H9 (cell line): ENCODE measurements around the gene TLR8. TPM values are rescaled to one million over a fixed set of nuclear protein-coding genes. Genes with fewer than 3 reads are reported as not detected.

Source experiments
- DNase-seq: peaks from one replicate; pipeline ENCODE4 v3.0.0-alpha.2; 2017
- H2AFZ ChIP-seq: one replicate; pipeline ENCODE4 v1.6.1; 2013; ENCODE audit warnings: mild to moderate bottlenecking, low read length, control low read depth, moderate library complexity
- H2AK5ac ChIP-seq: 2 replicates; pipeline ENCODE4 v1.6.1; 2013; ENCODE audit warnings: low read length, control low read depth, mixed read lengths; ENCODE audit not compliant: insufficient read length
- H2BK120ac ChIP-seq: one replicate; pipeline ENCODE4 v1.6.1; 2013; ENCODE audit warnings: low read depth, mild to moderate bottlenecking, low read length, control low read depth, inconsistent platforms; ENCODE audit not compliant: poor library complexity, severe bottlenecking
- H2BK12ac ChIP-seq: 2 replicates; pipeline ENCODE4 v1.6.1; 2013; ENCODE audit warnings: low read length, control low read depth, mixed read lengths, low read depth; ENCODE audit not compliant: insufficient read length
- H2BK15ac ChIP-seq: 2 replicates; pipeline ENCODE4 v1.6.1; 2013; ENCODE audit warnings: low read depth, low read length, control low read depth
- H2BK20ac ChIP-seq: one replicate; pipeline ENCODE4 v1.6.1; 2013; ENCODE audit warnings: low read depth, mild to moderate bottlenecking, low read length, control low read depth, inconsistent platforms; ENCODE audit not compliant: poor library complexity, severe bottlenecking
- H2BK5ac ChIP-seq: 2 replicates; pipeline ENCODE4 v1.6.1; 2013; ENCODE audit warnings: low read length, control low read depth, mixed read lengths; ENCODE audit not compliant: insufficient read length
- H3K14ac ChIP-seq: 2 replicates; pipeline ENCODE4 v1.6.1; 2013; ENCODE audit warnings: low read length, control low read depth; ENCODE audit not compliant: insufficient read depth
- H3K18ac ChIP-seq: 2 replicates; pipeline ENCODE4 v1.6.1; 2013; ENCODE audit warnings: low read depth, mild to moderate bottlenecking, mixed read lengths, low read length, control low read depth; ENCODE audit not compliant: insufficient read length
- H3K23ac ChIP-seq: 2 replicates; pipeline ENCODE4 v1.6.1; 2013; ENCODE audit warnings: low read length, control low read depth, mixed read lengths, low read depth; ENCODE audit not compliant: insufficient read length
- H3K23me2 ChIP-seq: 2 replicates; pipeline ENCODE4 v1.6.1; 2013; ENCODE audit warnings: low read depth, mild to moderate bottlenecking, mixed read lengths, low read length, control low read depth; ENCODE audit not compliant: insufficient read length, poor library complexity, severe bottlenecking
- H3K27ac ChIP-seq: 2 replicates; pipeline ENCODE4 v1.5.1; 2013; ENCODE audit warnings: low read length, control low read depth, mixed read lengths, low read depth; ENCODE audit not compliant: insufficient read length
- H3K27me3 ChIP-seq: 2 replicates; pipeline ENCODE4 v1.6.1; 2013; ENCODE audit warnings: low read length, control low read depth, inconsistent platforms; ENCODE audit not compliant: insufficient read depth
- H3K4ac ChIP-seq: 2 replicates; pipeline ENCODE4 v1.6.1; 2013; ENCODE audit warnings: low read depth, mild to moderate bottlenecking, control low read depth, inconsistent platforms, low read length, moderate library complexity
- H3K4me1 ChIP-seq: 2 replicates; pipeline ENCODE4 v1.6.1; 2013; ENCODE audit warnings: low read length, control low read depth, inconsistent platforms; ENCODE audit not compliant: insufficient read depth
- H3K4me2 ChIP-seq: 2 replicates; pipeline ENCODE4 v1.6.1; 2013; ENCODE audit warnings: low read length, control low read depth, mixed read lengths; ENCODE audit not compliant: insufficient read length, insufficient read depth
- H3K56ac ChIP-seq: 2 replicates; pipeline ENCODE4 v1.6.1; 2013; ENCODE audit warnings: low read depth, mild to moderate bottlenecking, mixed read lengths, low read length, control low read depth; ENCODE audit not compliant: insufficient read length
- H3K79me1 ChIP-seq: 2 replicates; pipeline ENCODE4 v1.6.1; 2013; ENCODE audit warnings: low read depth, mild to moderate bottlenecking, moderate library complexity, low read length, control low read depth, inconsistent platforms; ENCODE audit not compliant: insufficient read depth, poor library complexity, severe bottlenecking
- H3K79me2 ChIP-seq: 2 replicates; pipeline ENCODE4 v1.6.1; 2013; ENCODE audit warnings: low read length, control low read depth, inconsistent platforms; ENCODE audit not compliant: insufficient read depth
- H3K9ac ChIP-seq: 2 replicates; pipeline ENCODE4 v1.6.1; 2013; ENCODE audit warnings: low read length, control low read depth, mixed read lengths; ENCODE audit not compliant: insufficient read length; ENCODE audit errors: extremely low read depth
- H3K9me3 ChIP-seq: one replicate; pipeline ENCODE4 v1.6.1; 2013; ENCODE audit warnings: low read depth, low read length, inconsistent platforms; ENCODE audit not compliant: control insufficient read depth
- H3T11ph ChIP-seq: one replicate; pipeline ENCODE4 v1.6.1; 2013; ENCODE audit warnings: mild to moderate bottlenecking, low read length, control low read depth, inconsistent platforms
- H4K20me1 ChIP-seq: one replicate; pipeline ENCODE4 v1.6.1; 2013; ENCODE audit not compliant: control insufficient read depth, insufficient read length, insufficient read depth
- H4K5ac ChIP-seq: 2 replicates; pipeline ENCODE4 v1.6.1; 2013; ENCODE audit warnings: low read depth, mild to moderate bottlenecking, mixed read lengths, low read length, control low read depth; ENCODE audit not compliant: insufficient read length
- H4K8ac ChIP-seq: replicated peaks from 2 replicates; pipeline ENCODE4 v1.6.1; 2013; ENCODE audit warnings: low read length, control low read depth, mixed read lengths, low read depth; ENCODE audit not compliant: insufficient read length
- H4K91ac ChIP-seq: 2 replicates; pipeline ENCODE4 v1.6.1; 2013; ENCODE audit warnings: low read depth, mild to moderate bottlenecking, moderate library complexity, mixed read lengths, low read length, control low read depth; ENCODE audit not compliant: insufficient read length
- H3K27ac Mint-ChIP-seq, 3 experiments: 2 replicates in 2 of 3; 3 replicates in 1 of 3; pipeline ENCODE4 v1.8.0; 2020 to 2021; ENCODE audit warnings: mixed read lengths in 3 of 3, mild to moderate bottlenecking in 1 of 3, moderate library complexity in 1 of 3
- H3K27me3 Mint-ChIP-seq: 2 replicates; pipeline ENCODE4 v1.8.0; 2021; ENCODE audit warnings: low read depth, mild to moderate bottlenecking, moderate library complexity, mixed read lengths
- H3K36me3 Mint-ChIP-seq, 3 experiments: 2 replicates in 2 of 3; 3 replicates in 1 of 3; pipeline ENCODE4 v1.8.0; 2020 to 2021; ENCODE audit warnings: low read depth in 3 of 3, mixed read lengths in 3 of 3; ENCODE audit not compliant: insufficient read depth in 1 of 3
- H3K4me1 Mint-ChIP-seq, 2 experiments: 2 replicates each; pipeline ENCODE4 v1.8.0; 2020; ENCODE audit warnings: mixed read lengths in 2 of 2
- H3K4me3 Mint-ChIP-seq, 2 experiments: 2 replicates in 1 of 2; 3 replicates in 1 of 2; pipeline ENCODE4 v1.8.0; 2020 to 2021; ENCODE audit warnings: mild to moderate bottlenecking in 2 of 2, mixed read lengths in 2 of 2, moderate library complexity in 1 of 2
- H3K9me3 Mint-ChIP-seq, 2 experiments: 2 replicates in 1 of 2; 3 replicates in 1 of 2; pipeline ENCODE4 v1.8.0; 2020; ENCODE audit warnings: mild to moderate bottlenecking in 2 of 2, mixed read lengths in 2 of 2, moderate library complexity in 1 of 2
- CTCF ChIP-seq: fragments of 200-600 bp; sonication (generic); conservative IDR thresholded peaks from 3 replicates; pipeline ENCODE4 v1.8.0; 2021; ENCODE audit warnings: antibody characterized with exemption, mild to moderate bottlenecking
- WGBS: extraction: QIAGEN DNeasy Blood & Tissue Kit; methylation state at CpG from one replicate; pipeline ENCODE4 v1.1.7; 2013; ENCODE audit warnings: missing lambda C conversion rate, low lambda C conversion rate, mixed read lengths; ENCODE audit not compliant: insufficient read length; ENCODE audit errors: extremely low coverage; 5-methylcytosine and 5-hydroxymethylcytosine counted together
- long read RNA-seq: library from polyadenylated mRNA; unstranded; transcript quantifications from one replicate; pipeline ENCODE4 v2.0.0, GENCODE V29; 2020
- total RNA-seq: library from RNA; stranded (reverse); gene quantifications from 2 replicates; pipeline ENCODE4 v1.2.1, GENCODE V29; 2021

TLR8 gene
- total RNA-seq, result not detected in 2 replicates
- long read RNA-seq, result 0 reads

DNA sequence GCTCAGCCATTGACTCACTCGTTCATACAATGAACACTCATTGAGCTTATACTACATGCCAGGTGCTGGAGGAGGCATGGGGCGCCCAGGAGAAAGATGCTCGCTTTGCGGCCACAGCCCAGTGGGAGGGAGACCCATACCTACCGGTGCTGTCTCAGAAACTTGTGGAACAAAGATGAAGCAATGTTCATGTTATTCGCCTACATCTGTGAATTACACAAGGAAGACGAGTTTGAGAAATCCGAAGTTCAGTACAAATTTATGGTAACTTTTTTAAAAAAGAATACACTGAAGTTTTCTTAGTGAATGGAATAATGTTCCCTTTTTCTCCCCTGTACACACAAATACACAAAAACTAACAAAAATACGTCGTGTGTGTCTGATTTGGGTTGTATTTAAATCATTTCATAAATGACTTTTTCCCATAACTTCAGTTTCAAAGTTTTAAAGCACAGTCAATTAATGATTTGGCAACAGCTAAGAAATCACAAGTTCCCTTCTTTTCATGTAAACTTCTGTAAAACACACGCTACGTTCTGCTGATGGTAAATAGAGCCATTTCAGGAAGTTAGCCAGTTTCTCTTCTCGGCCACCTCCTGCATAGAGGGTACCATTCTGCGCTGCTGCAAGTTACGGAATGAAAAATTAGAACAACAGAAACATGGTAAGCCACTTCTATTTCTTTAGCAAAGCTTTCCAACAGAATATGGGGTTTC is at the start of gene TLR8:
TSS of gene TLR8 (plus strand) at position 575 of the 716 bp plus-strand sequence. CDS start at position 662, 87 bp downstream.
- peaks cover 61% of the 10 kb centered on the region in 2 experiments for H3K9me3 Mint-ChIP-seq
- no peak within 1 kb of the TSS for H2BK12ac ChIP-seq

More for the DNA sequence above, at the start of gene TLR8:
- Histone ChIP-seq H3K23ac (no peak within 1 kb of the TSS), H3K9ac (no peak within 1 kb of the TSS), H2BK120ac (no peak within 1 kb of the TSS), H4K8ac (no peak within 1 kb of the TSS), H3K4me2 (no peak within 1 kb of the TSS), H4K91ac (no peak within 1 kb of the TSS), H3K14ac (no peak within 1 kb of the TSS), H3K79me2 (no peaks in the 10 kb centered on the region), H2BK15ac (no peak within 1 kb of the TSS), H3K79me1 (no peaks in the 10 kb centered on the region), H4K5ac (no peak within 1 kb of the TSS), H3T11ph (no peak within 1 kb of the TSS), H2BK20ac (no peak within 1 kb of the TSS), H3K23me2 (no peaks in the 10 kb centered on the region), H3K27ac (no peak within 1 kb of the TSS), H3K9me3 (no peaks in the 10 kb centered on the region), H3K56ac (no peak within 1 kb of the TSS), H4K20me1 (no peaks in the 10 kb centered on the region), H2AK5ac (no peak within 1 kb of the TSS), H3K18ac (no peak within 1 kb of the TSS), H2BK5ac (no peak within 1 kb of the TSS), H3K27me3 (no peaks in the 10 kb centered on the region), H3K4me1 (no peaks in the 10 kb centered on the region), H2AFZ (no peak within 1 kb of the TSS), H3K4ac (no peak within 1 kb of the TSS)
- H3K27ac Mint-ChIP-seq, result no peak within 1 kb of the TSS
- no peaks in the 10 kb centered on the region; a peak in 2 of 7 replicates for H3K36me3 Mint-ChIP-seq
- no peaks in the 10 kb centered on the region; the same call in none of the 2 replicates for H3K27me3 Mint-ChIP-seq
- no peak for TF ChIP-seq CTCF
- H3K4me1 Mint-ChIP-seq, result no peaks in the 10 kb centered on the region
- no CpG with 5 or more reads among the region's 15 CpGs for WGBS
- DNase-seq, result no peak
- H3K4me3 Mint-ChIP-seq, result no peak within 1 kb of the TSS
